Measurements from ENCODE around the gene CDKN2B-AS1.

Gene CDKN2B-AS1

GRCh38 chr9:22124263-22125011 is 129.8 kb downstream of the CDKN2B-AS1 start:
- peaks cover 6% of the 10 kb centered on the region for H3K9me3 Mint-ChIP-seq
- peaks cover 4% of the 10 kb centered on the region for H3K36me3 Mint-ChIP-seq
- H3K4me1 Mint-ChIP-seq = peaks cover 2% of the 10 kb centered on the region
- no peak overlapping the region for H3K27ac Mint-ChIP-seq
- H3K4me3 Mint-ChIP-seq = no peak overlapping the region
- peaks cover 8% of the 10 kb centered on the region for H3K27me3 Mint-ChIP-seq

GRCh38 chr9:22129133-22129532 is 134.5 kb downstream of the CDKN2B-AS1 start:
- no peak overlapping the region for H3K4me3 Mint-ChIP-seq

GRCh38 chr9:22129633-22130032 is 135.0 kb downstream of the CDKN2B-AS1 start:
- Mint-ChIP-seq H3K36me3 (no peaks in the 10 kb centered on the region), H3K27me3 (peaks cover 4% of the 10 kb centered on the region), H3K4me3 (no peak overlapping the region), H3K27ac (no peak overlapping the region), H3K4me1 (no peaks in the 10 kb centered on the region), H3K9me3 (no peaks in the 10 kb centered on the region)

More at GRCh38 chr9:22129133-22129532, 134.5 kb downstream of the CDKN2B-AS1 start:
- H3K4me1 Mint-ChIP-seq = no peaks in the 10 kb centered on the region
- no peaks in the 10 kb centered on the region for H3K9me3 Mint-ChIP-seq
- H3K36me3 Mint-ChIP-seq = no peaks in the 10 kb centered on the region
- no peak overlapping the region for H3K27ac Mint-ChIP-seq
- H3K27me3 Mint-ChIP-seq = peaks cover 4% of the 10 kb centered on the region

GRCh38 chr9:22131817-22132216 is 137.2 kb downstream of the CDKN2B-AS1 start:
- no peaks in the 10 kb centered on the region for H3K9me3 Mint-ChIP-seq
- no peak overlapping the region for H3K27ac Mint-ChIP-seq
- H3K4me3 Mint-ChIP-seq = no peak overlapping the region
- H3K4me1 Mint-ChIP-seq = no peaks in the 10 kb centered on the region
- H3K27me3 Mint-ChIP-seq = peaks cover 4% of the 10 kb centered on the region
- H3K36me3 Mint-ChIP-seq = no peaks in the 10 kb centered on the region

- Mint-ChIP-seq H3K27ac (no peak overlapping the region), H3K27me3 (peaks cover 3% of the 10 kb centered on the region), H3K4me3 (no peak overlapping the region), H3K4me1 (no peaks in the 10 kb centered on the region), H3K9me3 (no peaks in the 10 kb centered on the region), H3K36me3 (no peaks in the 10 kb centered on the region)
Measured at GRCh38 chr9:22134390-22134789, 139.8 kb downstream of the CDKN2B-AS1 start.

GRCh38 chr9:22136461-22137096 is 142.0 kb downstream of the CDKN2B-AS1 start:
- H3K4me1 Mint-ChIP-seq = no peaks in the 10 kb centered on the region
- no peaks in the 10 kb centered on the region for H3K36me3 Mint-ChIP-seq
- peaks cover 4% of the 10 kb centered on the region for H3K27me3 Mint-ChIP-seq
- H3K4me3 Mint-ChIP-seq = no peak overlapping the region
- no peaks in the 10 kb centered on the region for H3K9me3 Mint-ChIP-seq
- no peak overlapping the region for H3K27ac Mint-ChIP-seq

GRCh38 chr9:22138956-22139660 is 144.5 kb downstream of the CDKN2B-AS1 start:
- Mint-ChIP-seq H3K4me3 (no peak overlapping the region), H3K36me3 (no peaks in the 10 kb centered on the region), H3K9me3 (no peaks in the 10 kb centered on the region), H3K4me1 (no peaks in the 10 kb centered on the region), H3K27me3 (peaks cover 4% of the 10 kb centered on the region), H3K27ac (no peak overlapping the region)

- no peak overlapping the region for H3K4me3 Mint-ChIP-seq
- no peak overlapping the region for H3K27ac Mint-ChIP-seq
- H3K27me3 Mint-ChIP-seq = peaks cover 4% of the 10 kb centered on the region
- H3K9me3 Mint-ChIP-seq = no peaks in the 10 kb centered on the region
- H3K4me1 Mint-ChIP-seq = peaks cover 3% of the 10 kb centered on the region
- no peaks in the 10 kb centered on the region for H3K36me3 Mint-ChIP-seq
Measured at GRCh38 chr9:22141908-22142307, 147.3 kb downstream of the CDKN2B-AS1 start.

- H3K27me3 Mint-ChIP-seq = peaks cover 3% of the 10 kb centered on the region
- no peak overlapping the region for H3K27ac Mint-ChIP-seq
- H3K4me1 Mint-ChIP-seq = peaks cover 8% of the 10 kb centered on the region
- H3K9me3 Mint-ChIP-seq = no peaks in the 10 kb centered on the region
- no peaks in the 10 kb centered on the region for H3K36me3 Mint-ChIP-seq
- H3K4me3 Mint-ChIP-seq = no peak overlapping the region
Measured at GRCh38 chr9:22142671-22143070, 148.1 kb downstream of the CDKN2B-AS1 start.

GRCh38 chr9:22143799-22144625 is 149.4 kb downstream of the CDKN2B-AS1 start:
- H3K36me3 Mint-ChIP-seq = no peaks in the 10 kb centered on the region

GRCh38 chr9:22146604-22147003 is 152.0 kb downstream of the CDKN2B-AS1 start:
- H3K9me3 Mint-ChIP-seq = no peaks in the 10 kb centered on the region
- no peak overlapping the region for H3K27ac Mint-ChIP-seq
- H3K27me3 Mint-ChIP-seq = peaks cover 2% of the 10 kb centered on the region

More at GRCh38 chr9:22143799-22144625, 149.4 kb downstream of the CDKN2B-AS1 start:
- peaks cover 21% of the 10 kb centered on the region for H3K4me1 Mint-ChIP-seq
- no peak overlapping the region for H3K27ac Mint-ChIP-seq
- H3K4me3 Mint-ChIP-seq = no peak overlapping the region
- no peaks in the 10 kb centered on the region for H3K9me3 Mint-ChIP-seq
- H3K27me3 Mint-ChIP-seq = peaks cover 3% of the 10 kb centered on the region

GRCh38 chr9:22147813-22148527 is 153.4 kb downstream of the CDKN2B-AS1 start:
- peaks cover 22% of the 10 kb centered on the region for H3K4me1 Mint-ChIP-seq
- H3K9me3 Mint-ChIP-seq = no peaks in the 10 kb centered on the region
- no peak overlapping the region for H3K4me3 Mint-ChIP-seq
- H3K27me3 Mint-ChIP-seq = peaks cover 2% of the 10 kb centered on the region
- no peak overlapping the region for H3K27ac Mint-ChIP-seq
- no peaks in the 10 kb centered on the region for H3K36me3 Mint-ChIP-seq

More at GRCh38 chr9:22146604-22147003, 152.0 kb downstream of the CDKN2B-AS1 start:
- Mint-ChIP-seq H3K36me3 (no peaks in the 10 kb centered on the region), H3K4me3 (no peak overlapping the region), H3K4me1 (peaks cover 22% of the 10 kb centered on the region)

- no peaks in the 10 kb centered on the region for H3K9me3 Mint-ChIP-seq
- H3K36me3 Mint-ChIP-seq = no peaks in the 10 kb centered on the region
- no peak overlapping the region for H3K27ac Mint-ChIP-seq
- peaks cover 2% of the 10 kb centered on the region for H3K27me3 Mint-ChIP-seq
- H3K4me3 Mint-ChIP-seq = no peak overlapping the region
- H3K4me1 Mint-ChIP-seq = peaks cover 22% of the 10 kb centered on the region
Measured at GRCh38 chr9:22148528-22148875, 153.9 kb downstream of the CDKN2B-AS1 start.

GRCh38 chr9:22148876-22149637 is 154.5 kb downstream of the CDKN2B-AS1 start:
- Mint-ChIP-seq H3K4me3 (no peak overlapping the region), H3K27me3 (peaks cover 2% of the 10 kb centered on the region), H3K27ac (no peak overlapping the region), H3K36me3 (no peaks in the 10 kb centered on the region), H3K9me3 (no peaks in the 10 kb centered on the region), H3K4me1 (peaks cover 22% of the 10 kb centered on the region)
